Brain microvascular endothelial cell (primary cell): ENCODE measurements around the gene RTN4.
"Not testable (repeated sequence)": the region's sequence is repeated elsewhere in the genome, so short reads cannot be mapped to it uniquely, and the experiment has no call there.

Experiments used
- DNase-seq: peaks from one replicate; pipeline ENCODE4 v3.0.0-alpha.2; 2020
- H3K27ac ChIP-seq: fragments of 250-450 bp; sonication (Bioruptor Pico); 2 replicates; pipeline ENCODE4 v1.5.1; 2020; ENCODE audit warnings: mild to moderate bottlenecking, moderate library complexity
- H3K27me3 ChIP-seq: fragments of 250-450 bp; sonication (Bioruptor Pico); replicated peaks from 2 replicates; pipeline ENCODE4 v1.5.1; 2020; ENCODE audit warnings: mild to moderate bottlenecking
- H3K36me3 ChIP-seq: fragments of 250-450 bp; sonication (Bioruptor Pico); replicated peaks from 2 replicates; pipeline ENCODE4 v1.5.1; 2020; ENCODE audit warnings: mild to moderate bottlenecking
- H3K4me3 ChIP-seq: 2 replicates; pipeline ENCODE4 v1.5.1; 2011; ENCODE audit warnings: low read depth, mild to moderate bottlenecking, control low read depth, low read length, moderate library complexity
- in situ Hi-C: cut with HindIII; loops from 2 replicates; pipeline ENCODE4 v1.10.0; 2017; ENCODE audit warnings: low sequenced_read_pairs, low pct_ligation_motif_present
- TF ChIP-seq, protein P1 (sequence below): IDR thresholded peaks from 2 replicates; pipeline ENCODE4 v1.5.1; 2011; ENCODE audit warnings: low read depth, mild to moderate bottlenecking, moderate library complexity, low read length, control low read depth, inconsistent platforms; ENCODE audit errors: missing control alignments

Gene RTN4

DNA sequence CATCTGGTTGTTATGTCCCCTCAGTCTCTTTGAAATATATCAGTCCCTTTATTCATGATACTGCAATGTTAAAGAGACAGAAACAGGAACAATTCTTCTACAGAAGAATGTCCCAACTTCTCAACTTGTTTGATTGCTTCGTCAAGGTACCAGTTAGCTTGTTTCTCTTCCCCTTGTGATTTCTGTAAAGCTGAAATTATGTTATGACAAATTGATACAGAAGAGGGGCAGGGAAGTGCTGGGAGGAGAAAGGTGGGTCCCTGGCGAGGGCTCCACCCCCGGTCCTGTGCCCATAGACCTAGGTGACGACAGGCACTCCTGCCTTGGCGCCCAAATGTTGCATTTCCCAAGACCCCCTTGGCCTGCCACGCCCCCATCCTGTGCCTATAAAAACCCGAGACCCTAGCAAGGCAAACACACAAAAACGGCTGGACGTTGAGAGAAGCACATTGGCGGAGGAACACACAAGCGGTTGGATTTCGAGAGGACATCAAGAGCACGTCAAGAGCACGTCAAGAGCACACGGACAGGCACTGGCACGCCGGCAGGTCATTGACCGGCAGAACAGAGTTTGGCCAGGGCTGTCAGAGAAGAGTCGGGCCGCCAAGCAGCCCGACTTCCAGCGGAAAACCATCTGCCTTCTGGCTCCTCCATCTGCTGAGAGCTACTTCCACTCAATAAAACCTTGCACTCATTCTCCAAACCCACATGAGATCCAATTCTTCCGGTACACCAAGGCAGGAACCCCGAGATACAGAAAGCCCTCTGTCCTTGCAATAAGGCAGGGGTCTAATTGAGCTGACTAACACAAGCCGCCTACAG is 11.5 kb upstream of the RTN4 start:
- in situ Hi-C loops: no loop called here

DNA sequence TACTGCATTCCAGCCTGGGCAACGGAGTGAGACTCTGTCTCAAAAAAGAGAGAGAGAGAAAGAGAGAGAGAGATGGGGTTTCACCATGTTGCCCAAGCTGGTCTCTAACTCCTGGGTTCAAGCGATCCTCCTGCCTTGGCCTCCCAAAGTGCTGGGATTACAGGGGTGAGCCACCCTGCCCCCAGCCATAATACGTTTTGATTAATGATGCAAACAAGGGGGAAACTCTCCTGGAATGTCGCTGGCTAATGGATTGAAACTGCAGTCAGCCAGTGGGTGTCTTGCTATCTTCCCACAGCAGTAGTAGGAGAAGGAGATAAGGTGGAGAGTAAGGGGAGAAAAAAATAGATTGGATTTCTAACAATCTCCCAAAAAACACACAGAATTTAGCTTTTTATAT is 9.5 kb upstream of the RTN4 start:
- TF ChIP-seq, protein P1, sequence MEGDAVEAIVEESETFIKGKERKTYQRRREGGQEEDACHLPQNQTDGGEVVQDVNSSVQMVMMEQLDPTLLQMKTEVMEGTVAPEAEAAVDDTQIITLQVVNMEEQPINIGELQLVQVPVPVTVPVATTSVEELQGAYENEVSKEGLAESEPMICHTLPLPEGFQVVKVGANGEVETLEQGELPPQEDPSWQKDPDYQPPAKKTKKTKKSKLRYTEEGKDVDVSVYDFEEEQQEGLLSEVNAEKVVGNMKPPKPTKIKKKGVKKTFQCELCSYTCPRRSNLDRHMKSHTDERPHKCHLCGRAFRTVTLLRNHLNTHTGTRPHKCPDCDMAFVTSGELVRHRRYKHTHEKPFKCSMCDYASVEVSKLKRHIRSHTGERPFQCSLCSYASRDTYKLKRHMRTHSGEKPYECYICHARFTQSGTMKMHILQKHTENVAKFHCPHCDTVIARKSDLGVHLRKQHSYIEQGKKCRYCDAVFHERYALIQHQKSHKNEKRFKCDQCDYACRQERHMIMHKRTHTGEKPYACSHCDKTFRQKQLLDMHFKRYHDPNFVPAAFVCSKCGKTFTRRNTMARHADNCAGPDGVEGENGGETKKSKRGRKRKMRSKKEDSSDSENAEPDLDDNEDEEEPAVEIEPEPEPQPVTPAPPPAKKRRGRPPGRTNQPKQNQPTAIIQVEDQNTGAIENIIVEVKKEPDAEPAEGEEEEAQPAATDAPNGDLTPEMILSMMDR: no peak
- in situ Hi-C loops: no loop called here

More for the DNA sequence above, 11.5 kb upstream of the RTN4 start:
- TF ChIP-seq, protein P1: no peak
- no peak overlapping the region for H3K27ac ChIP-seq
- H3K4me3 ChIP-seq: no peak overlapping the region
- no peak for DNase-seq
- no peaks in the 10 kb centered on the region for H3K27me3 ChIP-seq
- no peaks in the 10 kb centered on the region for H3K36me3 ChIP-seq

DNA sequence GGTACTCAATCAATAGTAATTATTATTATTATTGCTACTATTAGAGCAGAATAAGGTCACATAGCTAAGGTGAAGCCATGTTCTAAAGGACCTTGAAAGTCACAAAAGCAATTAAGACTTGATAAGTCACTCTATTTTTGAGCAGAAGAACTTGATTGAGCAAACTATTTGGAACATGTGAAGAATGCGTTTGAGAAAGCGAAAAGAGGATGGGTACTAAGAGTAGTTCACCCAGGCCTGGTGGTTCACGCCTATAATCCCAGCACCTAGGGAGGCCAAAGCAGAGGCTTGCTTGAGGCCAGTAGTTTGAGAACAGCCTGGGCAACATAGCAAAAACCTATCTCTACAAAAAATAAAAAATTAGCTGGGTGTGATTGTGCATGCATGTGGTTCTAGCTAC is 7.2 kb upstream of the RTN4 start:
- Histone ChIP-seq H3K36me3 (no peaks in the 10 kb centered on the region), H3K27me3 (no peaks in the 10 kb centered on the region), H3K27ac (no peak overlapping the region), H3K4me3 (no peak overlapping the region)
- no peak for DNase-seq
- TF ChIP-seq, protein P1: no peak
- in situ Hi-C loops: no loop called here

More for the DNA sequence above, 9.5 kb upstream of the RTN4 start:
- Histone ChIP-seq H3K27ac (no peak overlapping the region), H3K27me3 (no peaks in the 10 kb centered on the region), H3K36me3 (no peaks in the 10 kb centered on the region), H3K4me3 (no peak overlapping the region)
- DNase-seq: no peak

DNA sequence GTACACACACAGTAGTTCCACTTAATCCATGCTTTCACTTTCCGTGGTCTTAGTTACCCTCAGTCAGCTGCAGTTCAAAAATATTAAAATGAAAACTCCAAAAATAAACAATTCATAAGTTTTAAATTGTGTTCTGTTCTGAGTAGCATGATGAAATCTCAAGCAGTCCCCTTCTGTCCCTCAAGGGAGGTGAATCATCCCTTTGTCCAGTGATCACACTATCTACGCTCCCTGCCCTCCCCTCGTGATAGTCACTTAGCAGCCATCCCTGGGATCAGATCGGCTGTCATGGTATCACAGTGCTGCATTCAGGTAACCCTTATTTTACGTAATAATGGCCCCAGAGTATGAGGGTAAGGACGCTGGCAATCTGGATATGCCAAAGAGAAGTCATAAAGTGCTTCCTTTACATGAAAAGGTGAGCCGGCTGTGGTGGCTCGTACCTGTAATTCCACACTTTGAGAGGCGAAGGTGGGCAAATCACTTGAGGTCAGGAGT is 5.8 kb upstream of the RTN4 start:
- Histone ChIP-seq H3K27me3 (no peaks in the 10 kb centered on the region), H3K27ac (peak overlapping the region; percentile 26), H3K36me3 (no peaks in the 10 kb centered on the region), H3K4me3 (no peak overlapping the region)
- TF ChIP-seq, protein P1: no peak
- in situ Hi-C loops: no loop called here
- peak; percentile 68 for DNase-seq

DNA sequence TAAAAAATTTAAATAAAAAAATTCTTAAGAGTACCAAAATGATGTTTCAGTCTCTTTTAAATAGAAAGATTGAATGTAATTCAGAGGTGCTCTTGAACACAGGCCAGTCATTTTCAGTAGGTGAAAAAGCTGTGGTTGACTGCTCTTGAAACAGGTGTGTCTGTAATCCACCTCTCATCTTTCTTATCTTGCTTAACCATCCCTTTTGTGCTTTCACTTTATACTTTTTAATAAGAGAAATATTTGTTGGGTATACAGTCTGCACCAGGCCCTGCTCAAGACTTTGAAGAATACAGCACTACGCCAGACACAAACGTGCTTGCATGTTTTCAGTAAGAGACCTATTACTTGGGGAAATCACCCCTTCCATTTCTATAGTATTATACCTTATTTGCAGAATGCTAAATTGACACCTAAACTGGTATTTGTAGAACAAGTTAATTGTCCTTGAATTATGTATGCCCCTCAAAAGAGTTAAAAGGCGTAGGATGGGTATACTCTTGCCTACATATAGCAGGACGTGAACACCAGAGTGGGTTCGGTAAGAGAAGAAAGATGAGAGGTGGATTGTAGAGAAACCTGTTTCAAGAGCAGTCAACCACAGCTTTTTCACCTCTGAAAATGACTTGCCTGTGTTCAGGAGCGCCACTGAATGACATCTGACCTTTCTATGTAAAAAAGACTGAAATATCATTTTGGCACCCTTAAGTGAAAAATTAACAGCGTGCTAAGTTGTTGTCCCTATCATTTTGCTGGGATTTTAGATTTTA is 4.0 kb upstream of the RTN4 start:
- H3K27ac ChIP-seq: no peak overlapping the region
- in situ Hi-C loops: no loop called here
- TF ChIP-seq, protein P1: no peak
- DNase-seq: no peak
- no peaks in the 10 kb centered on the region for H3K36me3 ChIP-seq
- no peaks in the 10 kb centered on the region for H3K27me3 ChIP-seq
- H3K4me3 ChIP-seq: no peak overlapping the region

DNA sequence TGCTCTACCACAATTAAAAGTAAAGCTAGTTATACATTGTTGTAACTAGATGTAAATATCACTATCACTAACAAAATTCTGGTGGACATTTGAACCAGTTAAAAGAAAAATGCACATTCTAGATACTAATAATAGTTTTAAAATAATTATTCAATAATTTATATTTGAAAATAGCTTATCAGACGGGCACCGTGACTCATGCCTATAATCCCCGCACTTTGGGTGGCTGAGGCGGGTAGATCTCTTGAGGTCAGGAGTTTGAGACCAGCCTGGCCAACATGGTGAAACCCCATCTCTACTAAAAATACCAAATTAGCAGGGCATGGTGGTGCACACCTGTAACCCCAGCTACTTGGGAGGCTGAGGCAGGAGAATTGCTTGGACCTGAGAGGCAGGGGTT is 3.0 kb upstream of the RTN4 start:
- in situ Hi-C loops, DNase-seq, H3K36me3 ChIP-seq, H3K27me3 ChIP-seq, H3K4me3 ChIP-seq: not testable (repeated sequence)
- peak overlapping the region; percentile 99 for H3K27ac ChIP-seq
